DMS53 treated with DMSO at 0.1 percent for 48 hours (cell line): Measurements from ENCODE around the gene MYH13.
"Not testable (repeated sequence)": the region's sequence is repeated elsewhere in the genome, so short reads cannot be mapped to it uniquely, and the experiment has no call there.

Source experiments
- DNase-seq: peaks from one replicate; lab custom pipeline; 2025; ENCODE audit not compliant: unreplicated experiment; lab: John Stamatoyannopoulos, UW

Gene MYH13

DNA sequence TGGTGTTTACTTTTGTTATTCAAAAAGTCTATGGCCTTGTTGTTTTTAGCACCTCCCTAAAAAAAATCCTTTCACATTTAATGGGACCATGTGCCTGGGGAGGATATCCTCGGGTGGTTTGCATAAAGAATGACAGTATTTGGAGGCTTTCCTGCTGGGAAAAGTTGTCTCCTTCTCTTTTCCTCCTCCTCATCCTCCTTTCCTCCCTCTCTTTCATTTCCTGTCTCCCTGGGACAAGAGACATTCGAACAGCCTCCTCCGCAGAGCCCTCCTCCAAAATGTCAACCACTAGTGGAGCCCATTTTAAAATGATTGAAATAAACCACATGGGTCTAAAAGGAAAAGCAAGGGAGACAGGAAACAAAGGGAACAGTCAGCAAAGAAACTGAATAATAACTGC is 67.4 kb downstream of the MYH13 start:
- DNase-seq: no peak

GRCh38 chr17:10304758-10305300 is 68.0 kb downstream of the MYH13 start:
- no peak for DNase-seq

DNA sequence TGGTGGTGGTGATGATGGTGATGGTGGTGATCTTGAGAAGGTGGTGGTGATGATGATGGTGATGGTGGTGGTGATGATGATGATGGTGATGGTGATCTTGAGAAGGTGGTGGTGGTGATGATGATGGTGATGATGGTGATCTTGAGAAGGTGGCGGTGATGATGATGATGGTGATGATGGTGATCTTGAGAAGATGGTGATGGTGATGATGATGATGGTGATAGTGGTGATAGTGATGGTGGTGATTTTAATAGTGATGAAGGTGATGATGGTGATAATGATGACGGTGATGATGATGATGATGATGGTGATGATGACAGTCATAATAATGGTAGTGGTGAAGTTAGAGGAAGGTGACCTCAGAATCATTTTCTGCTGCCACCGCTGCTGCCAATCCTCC is 75.1 kb downstream of the MYH13 start:
- no peak for DNase-seq

DNA sequence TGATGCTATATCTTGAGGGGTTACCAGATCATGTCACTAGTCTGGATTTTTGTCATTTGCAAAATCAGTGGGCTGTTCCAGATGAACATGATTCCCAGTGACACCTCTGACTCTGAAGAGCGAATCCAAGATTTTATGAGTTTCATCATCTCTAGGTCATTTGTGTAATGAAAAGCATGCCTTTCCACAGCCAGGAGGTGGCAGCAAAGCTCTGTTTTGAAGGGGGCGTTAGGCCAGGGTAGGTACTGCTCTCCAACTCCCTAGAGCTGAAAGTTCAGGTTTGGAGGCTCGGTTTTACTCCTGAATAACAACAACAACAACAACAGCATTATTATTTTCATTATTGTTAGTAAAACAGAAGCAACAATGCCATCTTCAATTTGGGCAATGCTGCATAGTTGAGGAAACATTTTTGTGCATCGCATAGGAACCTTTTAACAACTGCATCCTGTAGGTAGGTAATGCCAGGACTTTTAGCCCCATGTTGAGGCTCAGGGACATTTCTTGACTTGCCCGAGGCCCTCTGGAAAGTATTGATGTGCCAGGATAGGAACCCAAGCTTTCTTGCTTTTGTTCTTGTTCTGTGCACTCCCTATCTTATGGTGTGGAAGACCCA is 77.0 kb downstream of the MYH13 start:
- no peak for DNase-seq

DNA sequence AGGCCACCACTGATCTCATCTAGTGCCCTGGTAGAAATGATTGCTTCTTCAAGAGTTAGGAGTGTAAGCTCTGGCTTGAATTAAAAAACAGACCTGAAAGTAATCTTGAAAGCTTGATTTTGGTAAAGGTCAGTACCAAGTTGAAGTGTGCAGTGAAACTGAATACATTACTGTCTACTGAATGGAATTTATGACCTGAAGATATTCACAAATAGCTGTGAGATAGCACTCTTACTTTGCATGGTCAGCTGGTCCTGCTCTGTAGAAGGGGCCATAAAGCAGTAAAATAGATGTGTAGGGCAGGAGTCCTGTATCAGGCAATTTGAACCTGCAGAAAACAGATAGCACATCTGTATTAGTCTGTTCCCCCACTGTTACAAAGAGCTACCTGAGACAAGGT is 78.6 kb downstream of the MYH13 start:
- DNase-seq: no peak

DNA sequence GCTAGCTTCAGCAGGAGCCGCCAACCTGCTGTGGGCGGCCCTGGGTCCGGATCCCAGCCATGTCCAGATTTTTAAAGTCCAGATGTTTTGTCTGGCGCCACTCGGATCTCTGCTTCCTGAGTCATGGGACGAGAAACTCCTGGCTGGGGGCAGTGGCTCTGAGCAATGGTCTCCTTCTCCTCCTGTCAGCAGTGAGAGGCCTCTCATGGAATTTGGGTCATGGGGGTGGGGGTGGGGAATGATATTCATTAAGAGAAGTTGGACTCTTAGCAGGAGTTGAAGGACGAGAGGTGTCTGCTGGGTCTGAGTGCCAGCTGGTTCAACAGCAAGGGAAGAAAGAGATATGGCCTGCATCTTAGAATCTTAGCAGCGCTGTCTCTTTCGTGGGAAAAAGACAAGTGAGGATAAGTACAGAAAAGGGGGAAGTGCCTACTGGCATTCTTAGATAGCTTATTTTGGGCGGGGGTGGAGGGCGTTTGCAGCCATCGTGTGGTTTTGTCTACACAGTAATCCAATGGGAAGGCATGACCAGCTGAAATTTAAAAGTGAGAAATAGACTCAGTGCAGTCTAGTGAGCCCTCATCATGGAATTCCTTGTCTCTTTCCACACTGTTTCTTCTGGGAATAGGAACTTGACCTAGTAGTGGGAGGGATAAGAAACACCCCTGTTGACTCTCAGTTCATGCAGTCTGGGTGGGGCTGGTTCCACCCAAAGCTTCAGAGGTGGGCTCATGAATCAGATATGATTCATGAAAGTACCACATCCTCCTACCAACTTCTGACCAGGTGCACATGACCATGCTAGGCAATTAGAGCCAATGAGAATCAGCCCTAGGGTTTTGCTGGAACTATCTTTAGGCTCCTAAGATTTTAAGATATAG is 80.5 kb downstream of the MYH13 start:
- no peak for DNase-seq

- DNase-seq: not testable (repeated sequence)
Measured at GRCh38 chr17:10291576-10291975, 81.2 kb downstream of the MYH13 start.

GRCh38 chr17:10290041-10290440 is 82.8 kb downstream of the MYH13 start:
- no peak for DNase-seq

GRCh38 chr17:10286324-10286723 is 86.5 kb downstream of the MYH13 start:
- DNase-seq: no peak

- no peak for DNase-seq
Measured at GRCh38 chr17:10285896-10286295, 86.9 kb downstream of the MYH13 start.

DNA sequence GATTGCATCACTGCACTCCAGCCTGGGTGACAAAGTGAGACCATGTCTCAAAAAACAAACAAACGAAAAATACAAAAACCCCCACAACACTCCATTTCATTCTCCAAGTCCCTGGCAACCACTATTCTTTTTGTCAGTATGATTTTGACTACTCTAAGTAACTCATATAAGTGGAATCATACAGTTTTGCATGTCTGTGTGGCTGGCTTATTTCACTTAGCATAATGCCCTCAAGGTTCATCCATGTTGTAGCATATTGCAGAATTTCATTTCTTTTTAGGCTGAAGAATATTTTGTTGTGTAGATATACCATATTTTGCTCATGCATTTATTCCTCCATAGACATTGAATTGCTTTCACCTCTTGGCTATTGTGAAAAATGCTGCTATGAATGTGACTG is 92.7 kb downstream of the MYH13 start:
- no peak for DNase-seq

DNA sequence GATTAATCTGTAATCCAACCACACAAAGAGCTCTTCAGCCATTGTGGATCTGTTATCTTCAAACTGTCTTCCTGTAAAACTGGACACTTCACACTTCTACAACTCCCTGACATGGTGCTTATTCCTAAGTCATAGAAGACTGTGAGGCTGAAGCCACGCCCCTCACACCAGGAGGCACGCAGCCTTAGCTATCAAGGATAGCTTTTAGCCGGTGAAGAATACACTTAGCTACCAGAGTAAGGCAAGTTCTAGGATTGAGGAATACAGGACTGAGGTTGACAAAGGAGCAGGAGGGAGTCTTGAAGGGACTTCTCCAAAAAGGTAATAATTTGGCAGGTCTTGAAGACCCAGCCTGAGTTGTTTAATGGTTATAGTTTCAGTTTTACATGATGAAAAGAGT is 94.6 kb downstream of the MYH13 start:
- no peak for DNase-seq

DNA sequence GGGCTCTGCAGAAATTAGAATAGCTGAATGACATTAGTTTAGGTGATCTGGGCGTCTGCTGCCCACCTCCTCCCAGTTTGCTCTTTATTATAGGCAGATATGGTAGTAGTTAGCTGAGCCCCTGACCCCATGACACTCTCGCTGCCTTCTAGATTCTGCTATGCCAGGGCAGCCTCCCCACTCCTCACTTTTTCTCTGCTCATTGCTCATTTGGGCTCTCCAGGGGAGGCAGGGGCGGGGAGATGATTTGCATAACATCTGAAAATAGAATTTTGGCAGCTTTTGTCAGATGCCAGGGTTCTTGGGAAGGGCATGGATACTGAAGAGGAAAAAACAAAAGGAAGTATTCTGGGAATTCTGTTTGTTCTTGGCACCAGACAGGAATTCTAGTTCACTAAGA is 96.4 kb downstream of the MYH13 start:
- DNase-seq: no peak

- DNase-seq: no peak
Measured at GRCh38 chr17:10275418-10275817, 97.4 kb downstream of the MYH13 start.

DNA sequence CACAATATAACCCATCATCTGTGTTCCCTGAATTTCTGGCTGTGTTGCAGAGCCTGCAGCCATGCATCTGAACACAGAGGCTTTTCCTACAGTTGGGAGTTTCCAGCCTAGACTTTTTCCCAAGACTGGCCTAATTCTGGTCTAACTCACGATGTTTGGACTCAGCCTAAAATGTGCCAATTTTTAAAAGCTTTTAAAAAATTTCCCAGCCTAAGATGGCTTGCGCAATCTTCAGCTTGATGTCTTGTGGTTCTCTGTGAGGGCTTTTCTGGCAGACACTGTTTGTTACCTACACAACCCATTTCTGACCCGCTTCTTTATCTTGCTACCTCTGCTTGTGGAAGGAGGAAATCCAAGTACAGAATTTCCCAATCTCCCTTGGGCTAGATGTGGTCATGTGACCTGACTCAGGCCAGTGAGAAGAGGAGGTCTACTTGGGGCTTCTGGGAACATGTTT is 101.7 kb downstream of the MYH13 start:
- no peak for DNase-seq

DNA sequence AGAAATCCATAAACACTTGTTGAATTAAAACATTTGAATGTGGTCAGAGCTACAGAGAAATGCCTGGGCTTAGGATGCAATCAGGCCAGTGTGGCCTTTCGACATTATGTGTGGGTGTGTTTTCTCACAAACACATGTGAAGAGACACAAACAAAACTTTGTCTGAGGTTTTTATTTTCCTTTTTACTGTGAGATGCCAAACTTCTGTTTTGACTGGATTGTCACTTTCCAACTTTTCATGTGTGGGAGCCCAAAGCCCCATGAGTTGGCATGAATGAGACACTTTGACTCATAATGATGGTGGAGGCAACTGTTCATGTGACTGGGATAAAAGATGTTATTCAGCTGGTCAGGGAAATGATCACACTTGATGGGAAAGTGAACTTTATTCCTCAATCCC is 102.5 kb downstream of the MYH13 start:
- no peak for DNase-seq

DNA sequence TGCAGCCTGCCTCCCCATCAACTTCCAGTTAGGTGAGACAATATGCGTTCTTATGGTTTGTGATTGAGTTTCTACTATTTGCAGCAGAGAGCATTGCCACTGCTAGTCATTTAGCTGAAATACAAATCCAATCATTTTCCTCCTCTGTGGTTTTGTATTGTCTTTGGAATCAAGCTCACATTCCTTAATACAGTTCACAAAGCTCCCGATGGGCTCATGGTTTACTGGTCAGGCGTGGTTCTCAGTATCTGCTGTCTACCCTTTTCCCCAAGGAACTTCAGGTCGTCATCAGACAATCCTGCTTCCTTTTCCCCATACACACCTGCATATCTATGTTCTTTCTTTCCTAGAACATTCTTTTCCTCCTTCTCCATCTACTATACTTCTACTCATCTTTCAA is 104.8 kb downstream of the MYH13 start:
- no peak for DNase-seq

GRCh38 chr17:10266296-10266876 is 106.4 kb downstream of the MYH13 start:
- DNase-seq: no peak

- no peak for DNase-seq
Measured at GRCh38 chr17:10265100-10265810, 107.6 kb downstream of the MYH13 start.

- no peak for DNase-seq
Measured at GRCh38 chr17:10264051-10264450, 108.8 kb downstream of the MYH13 start.

- no peak for DNase-seq
Measured at GRCh38 chr17:10262451-10262850, 110.4 kb downstream of the MYH13 start.
